OCI-LY7 (cell line): ENCODE results near the gene EPHX1. TPM values are rescaled to one million over a fixed set of nuclear protein-coding genes. Genes with fewer than 3 reads are reported as not detected.

Source experiments
- BruUV-seq: library from RNA; stranded (reverse); fragments of 400-500 nt; replicated peaks from 2 replicates; lab custom pipeline; 2021; lab: Mats Ljungman, UMichigan
- CTCF ChIA-PET: fragments of 300-600 bp; sonication (Branson Sonifier 250); formaldehyde crosslinking; loops from one replicate; lab custom pipeline; 2022; ENCODE audit warnings: antibody characterized with exemption; ENCODE audit not compliant: unreplicated experiment; lab: Charles Lee
- POLR2A ChIA-PET: fragments of 300-600 bp; sonication (Branson Sonifier 250); formaldehyde crosslinking; loops from one replicate; lab custom pipeline; 2022; ENCODE audit warnings: antibody characterized with exemption; lab: Charles Lee
- DNase-seq: peaks from one replicate; pipeline ENCODE4 v3.0.0-alpha.2; 2015; ENCODE audit warnings: low spot score
- H2AFZ ChIP-seq: fragments of 200-600 bp; sonication (generic), shearing (Covaris generic); 2 replicates; pipeline ENCODE4 v1.6.1; 2014; ENCODE audit warnings: mild to moderate bottlenecking, antibody characterized with exemption, low read length, moderate library complexity
- H3K27ac ChIP-seq: fragments of 200-600 bp; sonication (generic); 2 replicates; pipeline ENCODE4 v1.5.1; 2014; ENCODE audit warnings: mixed run types, low read depth, mild to moderate bottlenecking, moderate library complexity, low read length, inconsistent platforms; ENCODE audit not compliant: poor library complexity, severe bottlenecking
- H3K36me3 ChIP-seq: fragments of 200-600 bp; sonication (generic); 2 replicates; pipeline ENCODE4 v1.6.1; 2014; ENCODE audit warnings: mild to moderate bottlenecking, antibody characterized with exemption, low read length, moderate library complexity, mixed read lengths; ENCODE audit not compliant: insufficient read depth
- H3K4me1 ChIP-seq: fragments of 200-600 bp; sonication (generic); 2 replicates; pipeline ENCODE4 v1.5.1; 2014; ENCODE audit warnings: mild to moderate bottlenecking, low read length; ENCODE audit not compliant: insufficient read depth, poor library complexity, severe bottlenecking
- H3K4me2 ChIP-seq: fragments of 200-600 bp; sonication (generic); 2 replicates; pipeline ENCODE4 v1.6.1; 2014; ENCODE audit warnings: mild to moderate bottlenecking, low read length
- H3K4me3 ChIP-seq: fragments of 200-600 bp; sonication (generic); 2 replicates; pipeline ENCODE4 v1.5.1; 2014; ENCODE audit warnings: mild to moderate bottlenecking, low read depth, low read length; ENCODE audit not compliant: poor library complexity, severe bottlenecking
- H3K79me2 ChIP-seq: fragments of 200-600 bp; sonication (generic); 2 replicates; pipeline ENCODE4 v1.6.1; 2016; ENCODE audit warnings: low read depth, mild to moderate bottlenecking, low read length, moderate library complexity, mixed read lengths; ENCODE audit not compliant: insufficient read depth
- H3K9me2 ChIP-seq: fragments of 200-600 bp; sonication (generic); 2 replicates; pipeline ENCODE4 v1.6.1; 2016; ENCODE audit warnings: mild to moderate bottlenecking, low read length, mixed read lengths; ENCODE audit not compliant: insufficient read depth
- H3K9me3 ChIP-seq: fragments of 200-600 bp; sonication (generic); 2 replicates; pipeline ENCODE4 v1.6.1; 2014; ENCODE audit warnings: mild to moderate bottlenecking, mixed run types, low read length, mixed read lengths
- H4K20me1 ChIP-seq: fragments of 200-600 bp; sonication (generic); 2 replicates; pipeline ENCODE4 v1.6.1; 2014; ENCODE audit warnings: mild to moderate bottlenecking, antibody characterized with exemption, low read length, moderate library complexity, mixed read lengths; ENCODE audit not compliant: insufficient read depth
- CTCF ChIP-seq: fragments of 200-600 bp; sonication (generic); conservative IDR thresholded peaks from 2 replicates; pipeline ENCODE4 v1.5.1; 2014; ENCODE audit warnings: mild to moderate bottlenecking, antibody characterized with exemption, low read length, moderate library complexity, mixed read lengths
- EZH2phosphoT487 ChIP-seq: fragments of 200-600 bp; sonication (generic); IDR thresholded peaks from 2 replicates; pipeline ENCODE4 v1.6.1; 2018; ENCODE audit warnings: low read depth, borderline replicate concordance, mild to moderate bottlenecking, mixed run types, antibody characterized with exemption, low read length, moderate library complexity, mixed read lengths
- intact Hi-C: fragments of 100-400 bp; cut with micrococcal nuclease; formaldehyde crosslinking; loops from one replicate; pipeline ENCODE4 v1.10.0; 2022; ENCODE audit not compliant: unreplicated experiment
- total RNA-seq, 2 experiments: library from RNA; depleted of rRNA in 1 of 2; stranded (reverse); fragments of >200 nt in 1 of 2; shearing (Covaris generic) in 1 of 2; gene quantifications; 2 replicates each; pipeline ENCODE4 v1.2.3, GENCODE V29; 2014 to 2022

EPHX1 gene
- total RNA-seq, 2 experiments from 2014 or later, result 0.44 to 1.3 TPM

GRCh38 chr1:225855503-225856300 lies 45.8 kb downstream of the EPHX1 start:
- no peak overlapping the region for H3K4me3 ChIP-seq
- no peak for TF ChIP-seq CTCF
- TF ChIP-seq EZH2phosphoT487, result no peak
- H3K4me1 ChIP-seq, result peaks cover 14% of the 10 kb centered on the region
- peaks cover 41% of the 10 kb centered on the region for H3K36me3 ChIP-seq
- H2AFZ ChIP-seq, result no peak overlapping the region
- H3K27ac ChIP-seq, result no peak overlapping the region
- no peaks in the 10 kb centered on the region for H3K9me2 ChIP-seq
- ChIA-PET CTCF (interaction anchor here (0.9 kb wide), 1 partner anchor 78 kb away, joined by 3 read pairs; the partner anchor contains the start of gene SRP9), POLR2A (interaction anchor here (1.0 to 1.3 kb wide), 2 partner anchors 21 to 27 kb away, joined by 3 to 4 read pairs; partner anchors contain the start of gene TMEM63A)
- no peak overlapping the region for H3K4me2 ChIP-seq
- H3K79me2 ChIP-seq, result no peaks in the 10 kb centered on the region
- no peaks in the 10 kb centered on the region for H4K20me1 ChIP-seq
- BruUV-seq, result no TSS peak
- intact Hi-C loops, result no loop called here
- peaks cover 4% of the 10 kb centered on the region; the same call in 1 of the 2 replicates for H3K9me3 ChIP-seq
- DNase-seq, result no peak

GRCh38 chr1:225857256-225857655 lies 47.3 kb downstream of the EPHX1 start:
- Histone ChIP-seq H3K36me3 (peaks cover 43% of the 10 kb centered on the region), H2AFZ (no peak overlapping the region), H3K4me2 (no peak overlapping the region), H3K79me2 (no peaks in the 10 kb centered on the region), H4K20me1 (no peaks in the 10 kb centered on the region), H3K9me2 (no peaks in the 10 kb centered on the region), H3K9me3 (no peaks in the 10 kb centered on the region), H3K4me3 (no peak overlapping the region), H3K27ac (no peak overlapping the region), H3K4me1 (peaks cover 5% of the 10 kb centered on the region)
- intact Hi-C loops, result no loop called here
- DNase-seq, result no peak
- no TSS peak for BruUV-seq
- POLR2A ChIA-PET, result interaction anchor here (0.7 to 1.2 kb wide), 5 partner anchors 10 to 157 kb away, joined by 3 to 4 read pairs (median 3); no protein-coding TSS in a partner anchor
- CTCF ChIA-PET, result interaction anchor here (1.1 kb wide), 1 partner anchor 9 kb away, joined by 4 read pairs; no protein-coding TSS in a partner anchor
- no peak for TF ChIP-seq CTCF
- no peak for TF ChIP-seq EZH2phosphoT487
